K562 (cell line): ENCODE results near the gene GNAZ. TPM values are rescaled to one million over a fixed set of nuclear protein-coding genes. Genes with fewer than 3 reads are reported as not detected.

Experiments
- AFF4 ChIP-seq: sonication (generic); formaldehyde crosslinking; IDR thresholded peaks from 2 replicates; pipeline ENCODE4 v1.8.0; 2023; ENCODE audit warnings: mild to moderate bottlenecking, missing genetic modification reagents
- CREB1 ChIP-seq, 2 experiments: sonication (generic) in 1 of 2; formaldehyde crosslinking in 1 of 2; IDR thresholded peaks; 2 replicates each; pipeline versions ENCODE4 v1.6.1 to v1.8.0; 2012 to 2022; ENCODE audit warnings: inconsistent platforms in 1 of 2, mild to moderate bottlenecking in 1 of 2, missing genetic modification reagents in 1 of 2, moderate library complexity in 1 of 2
- ZBTB7A ChIP-seq: IDR thresholded peaks from 2 replicates; pipeline ENCODE4 v1.6.1; 2011; ENCODE audit warnings: low read depth, mild to moderate bottlenecking, low read length, moderate library complexity, borderline replicate concordance; ENCODE audit not compliant: control insufficient read depth
- ZNF655 ChIP-seq: fragments of 250-450 bp; sonication (Bioruptor Pico); IDR thresholded peaks from 2 replicates; pipeline ENCODE4 v1.5.0; 2021
- polyA plus RNA-seq, 8 experiments: library from polyadenylated mRNA; depleted of rRNA in 4 of 8; stranded (reverse) in 5 of 8; unstranded in 3 of 8; fragments of >200 nt; fragmentation: Nextera tagmentation in 2 of 8; fragmentation: Illumina TruSeq in 1 of 8; extraction: Ambion mirVana in 2 of 8; extraction: Trizol in 1 of 8; gene quantifications; 2 replicates each; pipeline versions ENCODE4 v1.2.1 to v1.2.3, GENCODE V29; 2011 to 2014; ENCODE audit warnings: inconsistent platforms in 1 of 8, missing spikeins in 1 of 8
- total RNA-seq, 7 experiments: library from RNA; depleted of rRNA in 6 of 7; stranded (reverse); fragments of >200 nt in 6 of 7; fragmentation: Illumina TruSeq in 2 of 7; extraction: Trizol in 2 of 7; gene quantifications; 2 replicates each; pipeline versions ENCODE4 v1.2.1 to v1.2.3, GENCODE V29; 2011 to 2021; ENCODE audit warnings: low replicate concordance in 1 of 7

GNAZ gene
- total and polyA plus RNA-seq, 9 of the 15 experiments (the other 6 are each of a cell fraction or from before 2014, with no cell fraction given), result 0.04 to 0.22 (median 0.13) TPM; not detected in 3

DNA sequence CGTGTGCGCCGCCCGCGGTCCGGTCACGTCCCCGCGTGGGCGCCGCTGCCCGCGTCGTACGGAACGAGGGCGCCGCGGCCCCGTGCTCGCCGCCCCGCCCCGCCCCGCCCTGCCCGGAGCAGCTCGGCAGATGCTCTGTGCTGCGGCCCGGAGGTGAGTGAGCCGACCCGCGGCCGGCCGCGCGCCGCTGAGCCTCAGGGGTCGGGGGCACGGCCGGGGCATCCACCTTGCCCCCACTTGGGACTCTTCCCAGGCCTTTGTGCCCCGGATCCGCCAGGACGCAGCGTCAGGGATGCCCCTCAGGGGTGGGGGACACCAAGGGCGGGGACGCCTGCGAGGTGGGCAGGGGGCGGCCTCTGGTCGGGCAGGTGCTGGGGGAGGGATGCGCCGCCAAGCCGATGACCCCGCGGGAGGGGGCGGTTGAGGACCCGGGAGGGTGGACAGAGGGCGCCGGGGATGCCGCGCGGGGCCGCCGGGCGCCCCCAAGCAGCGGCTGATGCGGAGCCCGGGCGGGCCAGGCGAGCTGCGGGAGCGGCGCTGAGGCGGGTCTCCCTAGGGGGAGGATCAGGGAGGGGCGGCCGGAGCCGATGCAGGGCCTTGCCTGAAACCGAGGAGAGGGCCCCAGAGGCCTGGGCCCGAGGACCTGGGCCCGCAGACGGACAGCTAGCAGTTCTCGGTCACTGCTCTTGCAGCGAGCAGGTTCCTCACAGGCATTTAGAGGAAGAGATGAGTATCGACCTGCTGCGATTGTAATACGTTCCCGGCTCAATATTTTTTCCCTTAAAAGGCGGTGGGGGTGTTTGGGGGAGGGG, at the start of gene GNAZ (continued):
- peak; percentile 67; the same call in 1 of the 2 replicates for TF ChIP-seq ZBTB7A
- 0 out of 2 replicates have a peak, but pooled peaks have one; percentile 9 for TF ChIP-seq CREB1 (IDR thresholded peaks at IDR 0.05)
- TF ChIP-seq CREB1 (CRISPR knock-in tag; IDR thresholded peaks at IDR 0.05), result no peak
- no peak for TF ChIP-seq ZNF655 (CRISPR knock-in tag)
- TF ChIP-seq AFF4 (CRISPR knock-in tag), result no peak
